ENCODE results near the gene ARV1.

The ARV1 gene

GRCh38 chr1:230978491-230979388, at the start of gene ARV1, which contains the start of gene TTC13:
Gene ARV1 (plus strand): TSS chr1:230979094. CDS start chr1:230979106, 12 bp downstream.
Gene TTC13 (minus strand): TSS chr1:230978861. CDS start chr1:230978830, 31 bp downstream.
- peak; percentile 60 to 99 (median 98) for DNase-seq

GRCh38 chr1:230930986-230931385, 47.9 kb upstream of the ARV1 start:
- no peak for DNase-seq

- no peak for DNase-seq
Measured at GRCh38 chr1:230935852-230936251, 43.0 kb upstream of the ARV1 start.

GRCh38 chr1:230936475-230936874, 42.4 kb upstream of the ARV1 start:
- DNase-seq: no peak

- DNase-seq: no peak
Measured at GRCh38 chr1:230937371-230937770, 41.5 kb upstream of the ARV1 start.

GRCh38 chr1:230938924-230939368, 39.9 kb upstream of the ARV1 start:
- no peak for DNase-seq

GRCh38 chr1:230939806-230940489, 38.9 kb upstream of the ARV1 start:
- DNase-seq: no peak

- DNase-seq: no peak
Measured at GRCh38 chr1:230940848-230941247, 38.0 kb upstream of the ARV1 start.

- DNase-seq: no peak
Measured at GRCh38 chr1:230943048-230943593, 35.8 kb upstream of the ARV1 start.

GRCh38 chr1:230948301-230948700, 30.6 kb upstream of the ARV1 start:
- DNase-seq: no peak

GRCh38 chr1:230948903-230949302, 30.0 kb upstream of the ARV1 start:
- no peak for DNase-seq

GRCh38 chr1:230950404-230950803, 28.5 kb upstream of the ARV1 start:
- no peak for DNase-seq

GRCh38 chr1:230957580-230957989, 21.3 kb upstream of the ARV1 start:
- no peak for DNase-seq

GRCh38 chr1:230958370-230958769, 20.5 kb upstream of the ARV1 start:
- DNase-seq: no peak

- DNase-seq: no peak
Measured at GRCh38 chr1:230964896-230965295, 14.0 kb upstream of the ARV1 start.

GRCh38 chr1:230965535-230965934, 13.4 kb upstream of the ARV1 start:
- DNase-seq: no peak

- DNase-seq: no peak
Measured at GRCh38 chr1:230966358-230966873, 12.5 kb upstream of the ARV1 start.

GRCh38 chr1:230970432-230970831, 8.5 kb upstream of the ARV1 start:
- no peak for DNase-seq

- DNase-seq: peak in 1 of 56 donors; percentile 9
Measured at GRCh38 chr1:230971771-230972170, 7.1 kb upstream of the ARV1 start.

GRCh38 chr1:230972855-230973271, 6.0 kb upstream of the ARV1 start:
- no peak for DNase-seq

- no peak for DNase-seq
Measured at GRCh38 chr1:230975636-230976035, 3.3 kb upstream of the ARV1 start.

- DNase-seq: no peak
Measured at GRCh38 chr1:230976360-230976759, 2.5 kb upstream of the ARV1 start.
